ENCODE results near the gene INPP5A. TPM values are rescaled to one million over a fixed set of nuclear protein-coding genes. Genes with fewer than 3 reads are reported as not detected.
"Not testable (repeated sequence)": the region's sequence is repeated elsewhere in the genome, so short reads cannot be mapped to it uniquely, and the experiment has no call there.

The INPP5A gene
- total RNA-seq, 2 donors from 2014 or later, result 11.0 to 14.9 TPM

GRCh38 chr10:132765435-132765834 is 227.8 kb downstream of the INPP5A start:
- ATAC-seq (replicated peaks in 1 of 2) (no peak), DNase-seq (no peak)

GRCh38 chr10:132766291-132766690 is 228.7 kb downstream of the INPP5A start:
- H3K27me3 Mint-ChIP-seq (ENCODE audit: low read depth), result no peaks in the 10 kb centered on the region
- peaks cover 0 to 4% of the 10 kb centered on the region in 2 donors for H3K36me3 Mint-ChIP-seq (ENCODE audit: insufficient read depth in 2 of 2)
- H3K4me1 Mint-ChIP-seq (ENCODE audit: low read depth), result peaks cover 13% of the 10 kb centered on the region
- no peaks in the 10 kb centered on the region for H3K9me3 Mint-ChIP-seq
- H3K4me3 Mint-ChIP-seq, result no peak overlapping the region
- no peak for ATAC-seq (replicated peaks in 1 of 2)
- H3K27ac Mint-ChIP-seq, result no peak overlapping the region
- DNase-seq, result no peak

More at GRCh38 chr10:132765435-132765834, 227.8 kb downstream of the INPP5A start:
- Mint-ChIP-seq H3K9me3 (no peaks in the 10 kb centered on the region), H3K27ac (no peak overlapping the region), H3K36me3 (ENCODE audit: insufficient read depth in 2 of 2) (peaks cover 0 to 4% of the 10 kb centered on the region in 2 donors), H3K27me3 (ENCODE audit: low read depth) (no peaks in the 10 kb centered on the region), H3K4me1 (ENCODE audit: low read depth) (peaks cover 13% of the 10 kb centered on the region), H3K4me3 (no peak overlapping the region)

- no peaks in the 10 kb centered on the region for H3K4me1 Mint-ChIP-seq (ENCODE audit: low read depth)
- no peaks in the 10 kb centered on the region for H3K27me3 Mint-ChIP-seq (ENCODE audit: low read depth)
- ATAC-seq (replicated peaks in 1 of 2) (no peak), DNase-seq (no peak)
- no peaks in the 10 kb centered on the region for H3K9me3 Mint-ChIP-seq
- H3K36me3 Mint-ChIP-seq (ENCODE audit: insufficient read depth in 2 of 2), result peaks cover 0 to 4% of the 10 kb centered on the region in 2 donors
- no peak overlapping the region for H3K27ac Mint-ChIP-seq
- H3K4me3 Mint-ChIP-seq, result no peak overlapping the region
Observed at GRCh38 chr10:132768346-132769248, 231.0 kb downstream of the INPP5A start.

- no peaks in the 10 kb centered on the region for H3K4me1 Mint-ChIP-seq (ENCODE audit: low read depth)
Observed at GRCh38 chr10:132770061-132771021, 232.8 kb downstream of the INPP5A start.

GRCh38 chr10:132772816-132773215 is 235.2 kb downstream of the INPP5A start:
- ATAC-seq (replicated peaks in 1 of 2); H3K9me3 Mint-ChIP-seq; H3K36me3 Mint-ChIP-seq (ENCODE audit: insufficient read depth in 2 of 2); H3K27me3 Mint-ChIP-seq (ENCODE audit: low read depth); DNase-seq; H3K27ac Mint-ChIP-seq; H3K4me1 Mint-ChIP-seq (ENCODE audit: low read depth); H3K4me3 Mint-ChIP-seq: not testable (repeated sequence)

More at GRCh38 chr10:132770061-132771021, 232.8 kb downstream of the INPP5A start:
- Mint-ChIP-seq H3K27me3 (ENCODE audit: low read depth) (no peaks in the 10 kb centered on the region), H3K4me3 (no peak overlapping the region), H3K27ac (no peak overlapping the region), H3K36me3 (ENCODE audit: insufficient read depth in 2 of 2) (peaks cover 0 to 4% of the 10 kb centered on the region in 2 donors), H3K9me3 (no peaks in the 10 kb centered on the region)
- ATAC-seq (replicated peaks in 1 of 2) (no peak), DNase-seq (no peak)

- ATAC-seq (replicated peaks in 1 of 2), result no peak
- Mint-ChIP-seq H3K4me3 (no peak overlapping the region), H3K36me3 (ENCODE audit: insufficient read depth in 2 of 2) (no peaks in the 10 kb centered on the region), H3K4me1 (ENCODE audit: low read depth) (no peaks in the 10 kb centered on the region), H3K27me3 (ENCODE audit: low read depth) (no peaks in the 10 kb centered on the region), H3K27ac (no peak overlapping the region), H3K9me3 (no peaks in the 10 kb centered on the region)
- DNase-seq, result no peak
Observed at GRCh38 chr10:132774181-132774901, 236.8 kb downstream of the INPP5A start.

GRCh38 chr10:132774902-132775863 is 237.6 kb downstream of the INPP5A start:
- ATAC-seq (replicated peaks in 1 of 2), result no peak
- Mint-ChIP-seq H3K27me3 (ENCODE audit: low read depth) (no peaks in the 10 kb centered on the region), H3K9me3 (no peaks in the 10 kb centered on the region)

GRCh38 chr10:132776186-132776585 is 238.6 kb downstream of the INPP5A start:
- Mint-ChIP-seq H3K27ac (no peak overlapping the region), H3K27me3 (ENCODE audit: low read depth) (no peaks in the 10 kb centered on the region), H3K4me1 (ENCODE audit: low read depth) (no peaks in the 10 kb centered on the region), H3K36me3 (ENCODE audit: insufficient read depth in 2 of 2) (no peaks in the 10 kb centered on the region), H3K9me3 (no peaks in the 10 kb centered on the region), H3K4me3 (no peak overlapping the region)
- ATAC-seq (replicated peaks in 1 of 2) (no peak), DNase-seq (no peak)

More at GRCh38 chr10:132774902-132775863, 237.6 kb downstream of the INPP5A start:
- DNase-seq, result no peak
- H3K4me1 Mint-ChIP-seq (ENCODE audit: low read depth), result no peaks in the 10 kb centered on the region
- H3K36me3 Mint-ChIP-seq (ENCODE audit: insufficient read depth in 2 of 2), result no peaks in the 10 kb centered on the region
- H3K4me3 Mint-ChIP-seq, result no peak overlapping the region
- no peak overlapping the region for H3K27ac Mint-ChIP-seq

- Mint-ChIP-seq H3K36me3 (ENCODE audit: insufficient read depth in 2 of 2) (peaks cover 0 to 2% of the 10 kb centered on the region in 2 donors), H3K27ac (no peak overlapping the region), H3K27me3 (ENCODE audit: low read depth) (no peaks in the 10 kb centered on the region), H3K4me3 (no peak overlapping the region), H3K4me1 (ENCODE audit: low read depth) (no peaks in the 10 kb centered on the region), H3K9me3 (no peaks in the 10 kb centered on the region)
- no peak for DNase-seq
- ATAC-seq (replicated peaks in 1 of 2), result no peak
Observed at GRCh38 chr10:132776821-132777220, 239.2 kb downstream of the INPP5A start.

GRCh38 chr10:132777441-132777840 is 239.9 kb downstream of the INPP5A start:
- DNase-seq (no peak), ATAC-seq (replicated peaks in 1 of 2) (no peak)
- no peaks in the 10 kb centered on the region for H3K4me1 Mint-ChIP-seq (ENCODE audit: low read depth)
- H3K4me3 Mint-ChIP-seq, result no peak overlapping the region
- no peaks in the 10 kb centered on the region for H3K9me3 Mint-ChIP-seq
- no peaks in the 10 kb centered on the region for H3K27me3 Mint-ChIP-seq (ENCODE audit: low read depth)
- H3K27ac Mint-ChIP-seq, result no peak overlapping the region
- peaks cover 0 to 4% of the 10 kb centered on the region in 2 donors for H3K36me3 Mint-ChIP-seq (ENCODE audit: insufficient read depth in 2 of 2)

GRCh38 chr10:132779549-132780294 is 242.1 kb downstream of the INPP5A start:
- peaks cover 0 to 4% of the 10 kb centered on the region in 2 donors for H3K36me3 Mint-ChIP-seq (ENCODE audit: insufficient read depth in 2 of 2)
- no peak overlapping the region for H3K27ac Mint-ChIP-seq
- H3K27me3 Mint-ChIP-seq (ENCODE audit: low read depth), result no peaks in the 10 kb centered on the region
- H3K9me3 Mint-ChIP-seq, result no peaks in the 10 kb centered on the region
- no peaks in the 10 kb centered on the region for H3K4me1 Mint-ChIP-seq (ENCODE audit: low read depth)
- H3K4me3 Mint-ChIP-seq, result no peak overlapping the region
- DNase-seq, result no peak
- ATAC-seq (replicated peaks in 1 of 2), result no peak
